Psoas muscle (tissue), 8 donors: ENCODE results near the gene TMA7. TPM values are rescaled to one million over a fixed set of nuclear protein-coding genes. Genes with fewer than 3 reads are reported as not detected.

Experiments
- ATAC-seq, 4 donors: fragments of 200-7000 bp; cut with Tn5 transposase; one replicate each; pipeline ENCODE4 v1.9.1; 2020; ENCODE audit warnings: moderate library complexity in 3 of 4, mild to moderate bottlenecking in 2 of 4
- DNase-seq, 2 donors: peaks; one replicate each; pipeline ENCODE4 v3.0.0-alpha.2; 2020
- H3K27ac ChIP-seq: fragments of 200-600 bp; one replicate; pipeline ENCODE4 v1.8.0; 2022
- H3K27me3 ChIP-seq, 3 donors: fragments of 200-600 bp in 1 of 3; one replicate each; pipeline versions ENCODE4 v1.6.1 to v1.8.0; 2013 to 2022; ENCODE audit warnings: low read length in 2 of 3, mild to moderate bottlenecking in 2 of 3, moderate library complexity in 1 of 3; ENCODE audit not compliant: insufficient read depth in 3 of 3
- H3K36me3 ChIP-seq, 2 donors: fragments of 200-600 bp in 1 of 2; one replicate each; pipeline versions ENCODE4 v1.6.1 to v1.8.0; 2013 to 2022; ENCODE audit warnings: low read depth in 1 of 2, mild to moderate bottlenecking in 1 of 2, moderate library complexity in 1 of 2; ENCODE audit not compliant: insufficient read depth in 1 of 2
- H3K4me1 ChIP-seq: fragments of 200-600 bp; one replicate; pipeline ENCODE4 v1.8.0; 2022
- H3K4me3 ChIP-seq: fragments of 200-600 bp; one replicate; pipeline ENCODE4 v1.8.0; 2022; ENCODE audit warnings: mild to moderate bottlenecking
- H3K9me3 ChIP-seq: fragments of 200-600 bp; one replicate; pipeline ENCODE4 v1.8.0; 2022
- WGBS, 3 donors: extraction: QIAGEN DNeasy Blood & Tissue Kit; methylation state at CpG; one replicate each; pipeline versions ENCODE4 v1.1.6 to v1.1.7; 2013; 5-methylcytosine and 5-hydroxymethylcytosine counted together
- intact Hi-C, 2 donors: fragments of 100-400 bp; cut with DNase I; formaldehyde crosslinking; loops; one replicate each; pipeline versions ENCODE4 v1.11.0 to v1.14.2; 2022
- polyA plus RNA-seq, 3 donors: library from polyadenylated mRNA; stranded (reverse); fragments of 200-250 nt; gene quantifications; one replicate each; pipeline ENCODE4 v1.2.3, GENCODE V29; 2013
- total RNA-seq, 4 donors: library from RNA; stranded (reverse); fragmentation: NEBNext Ultra II Directional in 2 of 4; extraction: Animal tissue kit (Norgen Biotek cat#: 25700) in 2 of 4; gene quantifications; one replicate each; pipeline versions ENCODE4 v1.2.1 to v1.2.4, GENCODE V29; 2021 to 2023
- TF ChIP-seq, protein P1 (sequence below): fragments of 200-600 bp; IDR thresholded peaks from one replicate; pipeline ENCODE4 v1.8.0; 2022; ENCODE audit warnings: antibody characterized with exemption
- donor health status: healthy with polysubstance abuse.
- donor health status: DM: no; HTN: no; CAD: no; lungs with moderate emphysema.
- donor health status: Bipolar disorder and iron deficiency.
- donor health status: healthy.
- donor health status: DM: yes; HTN: yes; CAD: no.
- donor health status: DM: no; HTN: no; CAD: no.
- donor health status: DM: no; HTN: no; CAD: no.
- donor health status: DM: yes; HTN: yes; CAD: no.

The TMA7 gene
- total and polyA plus RNA-seq, 7 donors = 156 to 342 (median 218) TPM

DNA sequence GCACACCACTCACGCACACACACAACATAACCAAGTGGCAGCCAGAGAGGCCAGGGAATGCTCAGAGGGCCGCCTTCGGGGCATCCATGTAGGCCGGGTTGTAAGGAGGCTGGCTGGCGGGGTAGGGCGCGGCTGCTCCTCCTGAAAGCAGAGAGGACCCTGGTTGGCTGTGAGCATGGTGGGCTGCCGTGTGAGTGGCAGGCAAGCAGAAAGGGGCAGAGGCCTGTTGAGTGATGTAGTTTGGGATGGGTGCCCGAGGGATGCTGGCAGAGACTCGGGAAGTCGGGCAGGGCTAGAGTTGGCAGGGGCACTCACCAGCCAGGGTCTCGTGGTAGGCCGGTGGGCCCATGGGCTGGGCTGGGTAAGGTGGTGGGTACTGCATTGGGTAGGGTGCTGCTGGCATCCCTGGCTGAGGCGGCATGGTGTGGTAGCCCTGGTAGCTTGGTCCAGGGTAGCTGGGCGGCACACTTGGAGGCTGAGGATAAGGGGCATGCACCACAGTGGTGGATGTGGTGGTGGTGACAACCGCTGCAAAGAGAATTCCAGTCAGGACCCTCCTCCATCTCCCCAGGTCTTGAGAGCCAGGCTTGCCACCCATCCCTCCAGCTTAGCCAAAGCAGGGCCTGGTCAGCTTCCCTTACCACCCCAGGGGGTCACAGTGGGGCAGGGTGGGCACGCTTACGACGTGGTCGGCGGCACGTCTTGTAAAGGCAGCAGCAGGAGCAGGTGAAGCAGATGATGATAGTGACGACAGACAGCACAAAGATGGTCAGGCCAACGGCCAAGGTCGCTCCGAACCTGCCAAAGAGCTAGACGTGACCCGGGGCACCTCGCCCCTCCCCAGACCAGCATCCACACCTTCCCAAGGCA lies 29.2 kb downstream of the TMA7 start:
- Histone ChIP-seq H3K36me3 (peaks cover 0 to 20% of the 10 kb centered on the region in 2 donors), H3K27ac (peak overlapping the region; percentile 20), H3K4me1 (peaks cover 43% of the 10 kb centered on the region), H3K27me3 (no peaks in the 10 kb centered on the region), H3K4me3 (no peak overlapping the region), H3K9me3 (no peaks in the 10 kb centered on the region)
- TF ChIP-seq, protein P1, sequence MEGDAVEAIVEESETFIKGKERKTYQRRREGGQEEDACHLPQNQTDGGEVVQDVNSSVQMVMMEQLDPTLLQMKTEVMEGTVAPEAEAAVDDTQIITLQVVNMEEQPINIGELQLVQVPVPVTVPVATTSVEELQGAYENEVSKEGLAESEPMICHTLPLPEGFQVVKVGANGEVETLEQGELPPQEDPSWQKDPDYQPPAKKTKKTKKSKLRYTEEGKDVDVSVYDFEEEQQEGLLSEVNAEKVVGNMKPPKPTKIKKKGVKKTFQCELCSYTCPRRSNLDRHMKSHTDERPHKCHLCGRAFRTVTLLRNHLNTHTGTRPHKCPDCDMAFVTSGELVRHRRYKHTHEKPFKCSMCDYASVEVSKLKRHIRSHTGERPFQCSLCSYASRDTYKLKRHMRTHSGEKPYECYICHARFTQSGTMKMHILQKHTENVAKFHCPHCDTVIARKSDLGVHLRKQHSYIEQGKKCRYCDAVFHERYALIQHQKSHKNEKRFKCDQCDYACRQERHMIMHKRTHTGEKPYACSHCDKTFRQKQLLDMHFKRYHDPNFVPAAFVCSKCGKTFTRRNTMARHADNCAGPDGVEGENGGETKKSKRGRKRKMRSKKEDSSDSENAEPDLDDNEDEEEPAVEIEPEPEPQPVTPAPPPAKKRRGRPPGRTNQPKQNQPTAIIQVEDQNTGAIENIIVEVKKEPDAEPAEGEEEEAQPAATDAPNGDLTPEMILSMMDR = no peak
- no peak for ATAC-seq
- intact Hi-C loops = loop anchor here (5.0 to 10.0 kb wide), 2 partner anchors 38 to 216 kb away; partner anchors contain the start of gene NCKIPSD (in 1 of the 2)
- WGBS, 3 donors = 54 to 76% (median 61%) methylated on average over 28 to 29 of the region's 29 CpGs
- no peak for DNase-seq

DNA sequence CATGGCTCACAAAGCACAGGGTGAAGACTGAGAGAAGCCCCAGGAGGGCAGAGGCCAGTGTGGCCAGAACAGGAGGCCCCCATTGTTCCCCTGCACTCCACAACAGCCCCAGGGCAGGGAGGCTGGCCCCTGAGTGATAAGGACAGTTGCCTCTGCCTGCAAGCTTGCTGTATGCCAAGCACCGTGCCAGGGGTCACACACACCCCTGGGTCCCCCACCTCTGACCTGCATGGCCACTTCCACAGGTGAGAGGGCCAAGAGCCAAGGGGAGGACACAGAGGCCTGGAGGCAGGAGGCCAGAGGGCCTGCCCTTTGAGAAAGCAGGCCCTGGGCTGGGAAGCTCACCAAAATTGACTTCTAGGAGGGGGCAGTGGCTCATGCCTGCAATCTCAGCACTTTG lies 30.2 kb downstream of the TMA7 start:
- H3K27me3 ChIP-seq = no peaks in the 10 kb centered on the region
- TF ChIP-seq, protein P1 = no peak
- H3K9me3 ChIP-seq = no peaks in the 10 kb centered on the region
- H3K36me3 ChIP-seq = peaks cover 0 to 15% of the 10 kb centered on the region in 2 donors
- H3K4me1 ChIP-seq = peaks cover 38% of the 10 kb centered on the region
- no peak overlapping the region for H3K4me3 ChIP-seq
- ATAC-seq (no peak), DNase-seq (no peak)
- 42 to 67% (median 45%) methylated on average over 1 of the region's 1 CpG for WGBS, 3 donors
- H3K27ac ChIP-seq = no peak overlapping the region
- intact Hi-C loops = no loop called here

DNA sequence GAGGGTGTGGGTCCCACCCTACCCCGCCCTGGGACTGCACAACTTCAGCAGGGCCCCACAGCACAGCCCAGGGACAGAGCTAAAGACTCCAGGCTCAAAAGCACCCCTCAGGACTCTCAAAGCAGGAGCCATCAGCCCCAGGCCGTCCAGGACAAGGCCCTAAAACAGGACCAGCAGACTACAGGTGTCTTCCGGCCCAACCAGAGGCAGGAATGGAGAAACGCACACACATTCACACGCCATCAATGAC lies 32.5 kb downstream of the TMA7 start:
- H3K4me1 ChIP-seq = peaks cover 25% of the 10 kb centered on the region
- 10 to 26% (median 14%) methylated on average over 5 of the region's 5 CpGs for WGBS, 3 donors
- peak overlapping the region; percentile 86 for H3K27ac ChIP-seq
- ATAC-seq (peak in 3 of 4 donors; percentile 30 to 50 (median 31)), DNase-seq (no peak)
- no peaks in the 10 kb centered on the region for H3K9me3 ChIP-seq
- TF ChIP-seq, protein P1 = no peak
- H3K36me3 ChIP-seq = peaks cover 0 to 15% of the 10 kb centered on the region in 2 donors
- H3K4me3 ChIP-seq = peak overlapping the region; percentile 79
- H3K27me3 ChIP-seq = no peaks in the 10 kb centered on the region
- intact Hi-C loops = no loop called here

DNA sequence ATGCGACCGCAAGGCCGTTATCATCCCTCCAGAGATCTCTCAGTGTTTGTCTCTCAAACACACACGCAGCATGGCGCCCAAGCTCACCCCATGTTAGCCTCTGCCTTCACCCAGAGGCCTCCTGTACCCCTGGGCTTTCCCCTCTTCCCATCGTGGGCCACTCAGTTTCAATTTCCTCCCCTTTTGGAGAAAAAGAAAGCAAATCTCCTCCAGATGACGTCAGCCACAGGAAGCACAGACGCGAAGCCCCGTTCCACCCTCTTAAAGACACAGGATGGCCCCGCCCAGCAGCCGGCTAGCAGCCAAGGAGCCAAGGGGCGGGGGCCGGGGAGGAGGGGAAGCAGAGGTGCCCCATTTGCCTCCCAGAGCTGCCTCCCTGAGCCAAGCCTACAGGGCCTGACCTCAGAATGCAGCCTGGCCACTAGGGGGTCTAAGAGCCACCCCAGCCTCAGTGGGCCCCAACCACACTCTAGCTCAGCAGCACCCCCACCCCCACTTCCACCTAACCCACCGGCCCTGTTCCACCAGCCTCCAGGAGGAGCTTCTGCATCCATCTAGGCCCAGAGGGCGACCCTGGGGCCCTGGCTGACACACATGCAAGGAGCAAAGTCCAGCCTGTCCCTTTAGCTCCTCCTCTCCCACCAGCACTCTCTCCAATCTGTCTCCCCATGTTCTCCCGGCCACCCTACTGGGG lies 33.0 kb downstream of the TMA7 start:
- intact Hi-C loops = no loop called here
- Histone ChIP-seq H3K27ac (peak overlapping the region; percentile 86), H3K27me3 (no peaks in the 10 kb centered on the region), H3K4me3 (peak overlapping the region; percentile 79), H3K9me3 (no peaks in the 10 kb centered on the region), H3K4me1 (peaks cover 20% of the 10 kb centered on the region), H3K36me3 (peaks cover 0 to 13% of the 10 kb centered on the region in 2 donors)
- TF ChIP-seq, protein P1 = peak; percentile 36
- ATAC-seq (peak; percentile 81 to 92 (median 88)), DNase-seq (peak; percentile 92 to 93)
- 9% methylated on average over 15 to 17 of the region's 17 CpGs for WGBS, 3 donors
